Loucy (cell line): ENCODE measurements around the gene ERFE.

Experiments
- CTCF ChIP-seq: fragments of 200-600 bp; sonication (generic); conservative IDR thresholded peaks from 2 replicates; pipeline ENCODE4 v1.5.1; 2014; ENCODE audit warnings: mild to moderate bottlenecking, antibody characterized with exemption, low read length
- EZH2phosphoT487 ChIP-seq: fragments of 200-600 bp; IDR thresholded peaks from 2 replicates; pipeline ENCODE4 v1.6.1; 2018; ENCODE audit warnings: antibody characterized with exemption, mild to moderate bottlenecking, moderate library complexity, borderline replicate concordance

GRCh38 chr2:238132463-238133450 is 26.0 kb upstream of the ERFE start:
- TF ChIP-seq CTCF (no peak), EZH2phosphoT487 (no peak)
